OCI-M2 (cell line): ENCODE data around the gene RNF123.

Experiments used
- DNase-seq: peaks from one replicate; lab custom pipeline; 2025; ENCODE audit not compliant: unreplicated experiment; lab: John Stamatoyannopoulos, UW

The RNF123 gene

DNA sequence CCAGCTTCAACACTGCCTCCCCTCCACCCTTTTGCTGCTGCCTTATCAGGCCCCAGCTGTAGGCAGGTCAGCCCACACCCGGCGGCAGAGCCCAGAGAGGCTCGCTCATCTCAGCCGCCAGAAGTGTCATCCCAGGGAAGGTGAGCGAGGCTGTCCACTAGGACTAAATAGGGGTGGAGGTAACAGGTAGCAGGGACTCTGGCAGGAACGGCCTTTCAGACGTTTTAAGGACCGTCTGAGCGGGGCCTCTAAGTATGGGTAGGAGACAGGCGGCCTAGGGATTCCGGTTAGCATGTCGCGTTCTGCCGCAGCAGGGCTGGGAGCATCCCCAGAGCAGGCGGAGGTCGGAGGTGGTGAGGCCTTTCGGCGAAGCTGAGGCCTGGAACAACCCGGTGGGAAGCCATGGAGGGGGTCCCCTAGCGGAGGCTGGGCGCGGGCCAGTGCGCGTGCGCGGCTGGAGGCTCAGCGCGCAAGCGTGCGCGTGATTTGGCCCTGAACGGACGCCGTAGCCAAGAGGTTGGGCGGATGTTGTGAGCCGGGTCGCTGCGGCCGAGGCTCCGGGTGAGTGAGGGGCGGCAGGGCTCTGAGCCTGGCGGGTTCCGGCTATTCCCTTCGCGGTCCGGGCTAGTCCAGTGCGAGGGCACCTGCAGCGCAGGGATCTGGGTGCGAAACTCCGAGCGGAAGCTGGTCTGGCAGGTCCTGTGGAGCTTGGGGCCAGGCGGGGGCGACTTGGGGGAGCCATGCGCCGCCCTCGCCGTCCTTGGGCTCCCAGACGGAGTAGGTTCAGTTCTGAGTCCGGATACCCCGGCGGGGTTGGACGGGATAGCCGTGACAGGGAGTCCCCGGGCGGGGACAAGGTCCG is at the start of gene RNF123, which contains the start of gene MST1:
Gene RNF123, plus strand, starts transcription at position 512 of the 862 bp plus-strand sequence. CDS start 1,609 bp downstream, outside the sequence.
Gene MST1, minus strand, starts transcription at position 429 of the 862 bp plus-strand sequence. CDS start 783 bp downstream, outside the sequence.
- DNase-seq: no peak

DNA sequence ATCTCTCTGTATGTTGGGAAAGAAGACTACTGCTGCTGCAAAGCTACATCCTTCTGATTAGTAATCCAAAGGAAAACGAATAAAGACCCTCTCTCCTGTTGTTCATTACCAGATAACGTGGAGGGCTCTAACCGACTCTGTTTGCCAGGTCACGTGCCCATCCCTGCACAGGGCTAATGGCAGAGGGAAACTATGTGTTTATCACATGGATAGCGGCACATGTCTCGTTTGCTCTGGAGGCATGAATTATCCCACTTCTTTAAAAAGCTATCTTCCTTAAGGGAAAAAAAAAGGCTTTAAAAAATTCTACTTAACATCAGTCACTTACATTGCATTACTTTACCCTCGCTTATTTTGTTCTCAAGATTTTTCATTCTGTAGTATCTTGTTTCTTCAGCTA is 48.1 kb upstream of the RNF123 start:
- no peak for DNase-seq

DNA sequence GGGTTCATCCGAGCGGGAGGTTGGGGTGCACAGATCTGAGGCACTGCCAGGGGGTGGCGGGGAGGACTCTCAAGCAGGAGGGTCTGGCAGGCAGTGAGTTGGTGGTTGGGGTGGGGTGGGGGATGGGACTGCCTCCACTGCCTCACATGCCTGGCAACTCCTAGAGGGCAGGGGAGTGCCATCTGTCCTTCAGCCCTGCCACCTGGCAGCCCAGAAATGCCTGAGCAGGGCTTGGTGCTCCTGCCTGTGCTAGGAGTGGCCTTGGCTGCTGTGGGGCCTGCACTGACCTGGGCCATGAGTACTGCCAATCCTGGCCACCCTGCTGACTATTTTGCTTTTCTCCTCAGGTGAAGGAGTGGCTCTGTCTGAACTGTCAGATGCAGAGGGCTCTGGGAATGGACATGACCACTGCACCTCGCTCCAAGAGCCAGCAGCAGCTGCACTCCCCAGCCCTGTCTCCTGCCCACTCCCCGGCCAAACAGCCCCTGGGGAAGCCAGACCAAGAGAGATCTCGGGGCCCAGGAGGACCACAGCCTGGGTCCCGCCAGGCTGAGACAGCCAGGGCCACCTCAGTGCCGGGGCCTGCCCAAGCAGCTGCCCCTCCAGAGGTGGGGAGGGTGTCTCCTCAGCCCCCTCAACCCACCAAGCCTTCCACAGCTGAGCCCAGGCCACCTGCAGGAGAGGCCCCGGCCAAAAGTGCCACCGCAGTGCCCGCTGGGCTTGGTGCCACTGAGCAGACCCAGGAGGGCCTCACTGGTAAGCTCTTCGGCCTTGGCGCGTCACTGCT is 47.2 kb upstream of the RNF123 start:
- DNase-seq: no peak

DNA sequence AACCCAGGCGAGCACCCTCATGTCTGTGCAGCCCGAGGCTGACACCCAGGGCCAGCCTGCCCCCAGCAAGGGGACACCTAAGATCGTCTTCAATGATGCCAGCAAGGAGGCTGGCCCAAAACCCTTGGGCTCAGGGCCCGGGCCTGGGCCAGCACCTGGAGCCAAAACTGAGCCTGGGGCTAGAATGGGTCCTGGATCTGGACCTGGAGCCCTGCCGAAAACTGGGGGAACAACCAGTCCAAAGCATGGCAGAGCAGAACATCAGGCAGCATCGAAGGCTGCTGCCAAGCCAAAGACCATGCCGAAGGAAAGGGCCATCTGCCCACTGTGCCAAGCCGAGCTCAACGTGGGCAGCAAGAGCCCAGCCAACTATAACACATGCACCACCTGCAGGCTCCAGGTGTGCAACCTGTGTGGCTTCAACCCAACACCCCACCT is 46.6 kb upstream of the RNF123 start:
- no peak for DNase-seq

DNA sequence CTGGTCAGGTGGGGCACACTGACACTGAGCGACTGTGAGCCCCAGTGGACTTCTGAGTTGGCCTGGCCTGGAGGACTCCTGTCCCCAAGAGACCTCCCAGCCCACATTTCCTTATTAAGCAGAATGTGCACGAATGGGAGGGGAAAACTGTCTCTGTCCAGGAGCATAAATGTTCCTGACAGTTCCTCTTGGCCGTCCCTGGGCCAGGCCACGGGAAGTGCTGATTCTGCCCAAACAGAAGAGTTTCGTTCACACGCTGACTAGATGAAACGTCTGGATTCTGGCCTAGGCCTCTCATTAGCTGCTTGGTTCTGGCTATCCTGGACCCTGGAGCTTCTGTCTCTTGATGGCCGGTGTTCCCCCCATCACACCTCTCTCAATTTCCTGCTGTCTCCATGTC is 44.7 kb upstream of the RNF123 start:
- no peak for DNase-seq

DNA sequence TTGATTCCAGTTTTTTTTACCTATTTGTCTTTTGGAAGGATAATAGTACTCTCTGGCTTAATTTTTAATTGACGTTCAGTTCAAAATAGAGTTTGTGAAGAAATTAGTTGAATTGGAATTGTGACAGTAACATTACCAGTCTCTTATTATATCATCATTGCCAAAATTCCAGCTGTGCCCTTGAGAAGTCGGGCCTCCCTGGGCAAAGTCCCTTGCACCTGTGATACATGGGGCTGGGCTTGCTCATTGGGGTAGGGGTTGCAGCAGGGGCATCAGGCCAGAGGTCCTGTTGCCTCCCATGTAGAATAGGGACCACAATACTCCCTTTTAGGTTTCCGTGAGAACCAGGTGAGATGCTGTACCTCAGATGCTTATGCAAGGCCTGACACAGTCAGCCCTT is 43.1 kb upstream of the RNF123 start:
- DNase-seq: no peak

- DNase-seq: no peak
These were observed 41.6 kb upstream of the RNF123 start for GRCh38 chr3:49647741-49648140.

DNA sequence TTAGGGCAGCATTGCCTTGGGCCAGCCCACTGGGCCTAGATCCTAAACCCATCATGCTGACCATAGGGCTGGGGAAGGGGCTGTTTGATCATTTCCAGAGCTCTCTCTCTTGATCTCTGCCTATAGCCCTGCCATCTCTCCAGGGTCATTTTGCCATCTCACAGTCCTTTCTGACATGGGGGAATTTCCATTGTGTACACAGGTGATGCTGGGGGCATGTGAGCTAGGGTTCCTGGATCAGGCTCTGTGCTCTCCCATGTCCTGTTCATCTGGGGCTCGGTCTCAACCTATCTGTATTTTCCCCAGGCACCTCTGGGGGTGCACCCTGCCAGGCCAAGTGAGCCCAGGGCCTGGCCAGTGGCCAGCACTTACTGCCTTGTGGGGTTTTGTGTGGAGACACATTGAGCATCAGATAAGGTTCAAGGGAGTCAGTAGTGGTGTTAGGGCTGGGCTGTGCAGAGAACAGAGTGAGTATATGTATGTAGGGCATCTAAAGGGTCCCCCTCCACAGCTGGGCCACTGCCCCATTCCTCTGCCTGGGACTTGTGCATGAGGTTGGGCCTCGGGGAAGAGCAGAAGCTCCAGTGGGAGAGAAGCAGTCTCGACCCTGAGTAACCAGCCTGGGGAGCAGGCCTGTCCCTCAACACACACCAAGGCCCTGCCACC is 40.9 kb upstream of the RNF123 start:
- DNase-seq: no peak

DNA sequence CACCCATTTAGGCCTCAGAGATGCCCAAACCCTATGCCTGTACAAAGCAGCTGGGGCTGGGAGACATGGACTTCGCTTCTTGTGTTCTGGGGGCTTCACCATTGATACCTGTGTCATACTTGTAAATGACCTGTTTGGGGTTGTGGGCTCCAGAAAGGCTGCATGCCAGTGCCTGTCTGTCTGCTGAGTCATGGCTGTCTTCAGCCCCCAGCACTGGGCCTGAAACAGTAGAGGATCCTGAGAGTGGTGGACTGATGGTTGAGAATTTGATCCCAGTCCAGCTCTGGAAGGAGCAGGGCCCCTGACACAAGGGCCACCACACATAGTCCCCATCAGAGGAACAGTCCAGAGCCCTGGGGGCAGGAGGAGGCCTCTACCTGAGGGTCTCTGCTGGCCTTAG is 39.8 kb upstream of the RNF123 start:
- no peak for DNase-seq

DNA sequence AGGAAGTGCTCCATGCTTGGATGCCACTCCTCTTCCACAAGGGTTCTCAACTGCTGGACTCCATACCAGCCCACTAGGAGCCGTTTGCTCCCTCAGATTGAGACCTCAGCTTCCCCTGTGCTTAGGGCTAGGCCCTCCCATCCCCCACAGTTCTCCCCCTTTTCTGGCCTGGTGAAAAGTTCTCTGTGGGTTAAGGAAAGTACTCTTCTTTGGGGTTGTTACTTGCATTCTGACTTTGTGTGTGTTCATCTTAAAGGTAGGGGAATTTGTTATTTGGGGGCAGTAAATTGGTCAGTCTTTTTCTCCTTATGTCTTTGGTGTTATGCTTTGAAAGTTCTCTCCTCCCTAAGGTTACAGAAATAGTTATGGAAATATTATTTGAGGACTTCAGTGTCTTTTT is 39.2 kb upstream of the RNF123 start:
- no peak for DNase-seq

DNA sequence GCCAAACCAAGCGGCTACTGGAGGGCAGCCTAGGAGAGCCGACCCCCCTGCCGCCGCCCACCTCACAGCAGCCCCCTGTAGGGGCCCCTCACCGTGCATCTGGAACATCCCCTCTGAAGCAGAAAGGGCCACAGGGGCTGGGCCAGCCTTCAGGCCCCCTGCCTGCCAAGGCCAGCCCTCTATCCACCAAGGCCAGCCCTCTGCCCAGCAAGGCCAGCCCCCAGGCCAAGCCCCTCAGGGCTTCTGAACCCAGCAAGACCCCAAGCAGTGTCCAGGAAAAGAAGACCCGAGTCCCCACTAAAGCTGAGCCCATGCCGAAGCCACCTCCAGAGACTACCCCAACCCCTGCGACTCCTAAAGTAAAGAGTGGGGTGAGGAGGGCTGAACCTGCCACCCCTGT is 38.7 kb upstream of the RNF123 start:
- no peak for DNase-seq

- DNase-seq: no peak
These were observed 37.0 kb upstream of the RNF123 start for GRCh38 chr3:49652218-49652902.

DNA sequence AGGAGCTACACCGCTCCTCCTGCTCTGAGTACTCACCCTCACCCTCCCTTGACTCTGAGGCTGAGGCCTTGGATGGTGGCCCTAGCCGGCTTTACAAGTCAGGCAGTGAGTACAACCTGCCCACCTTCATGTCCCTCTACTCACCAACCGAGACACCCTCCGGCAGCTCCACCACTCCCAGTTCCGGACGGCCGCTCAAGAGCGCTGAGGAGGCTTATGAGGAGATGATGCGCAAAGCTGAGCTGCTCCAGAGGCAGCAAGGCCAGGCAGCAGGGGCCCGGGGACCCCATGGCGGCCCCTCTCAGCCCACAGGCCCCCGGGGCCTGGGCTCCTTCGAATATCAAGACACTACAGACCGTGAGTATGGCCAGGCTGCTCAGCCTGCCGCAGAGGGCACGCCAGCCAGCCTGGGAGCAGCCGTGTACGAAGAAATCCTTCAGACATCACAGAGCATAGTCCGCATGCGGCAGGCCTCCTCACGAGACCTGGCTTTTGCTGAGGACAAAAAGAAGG is 36.4 kb upstream of the RNF123 start:
- DNase-seq: no peak

- DNase-seq: no peak
These were observed 35.7 kb upstream of the RNF123 start for GRCh38 chr3:49653621-49654020.

GRCh38 chr3:49654176-49654825 is 35.1 kb upstream of the RNF123 start:
- no peak for DNase-seq

- DNase-seq: no peak
These were observed 34.3 kb upstream of the RNF123 start for GRCh38 chr3:49654955-49655556.

DNA sequence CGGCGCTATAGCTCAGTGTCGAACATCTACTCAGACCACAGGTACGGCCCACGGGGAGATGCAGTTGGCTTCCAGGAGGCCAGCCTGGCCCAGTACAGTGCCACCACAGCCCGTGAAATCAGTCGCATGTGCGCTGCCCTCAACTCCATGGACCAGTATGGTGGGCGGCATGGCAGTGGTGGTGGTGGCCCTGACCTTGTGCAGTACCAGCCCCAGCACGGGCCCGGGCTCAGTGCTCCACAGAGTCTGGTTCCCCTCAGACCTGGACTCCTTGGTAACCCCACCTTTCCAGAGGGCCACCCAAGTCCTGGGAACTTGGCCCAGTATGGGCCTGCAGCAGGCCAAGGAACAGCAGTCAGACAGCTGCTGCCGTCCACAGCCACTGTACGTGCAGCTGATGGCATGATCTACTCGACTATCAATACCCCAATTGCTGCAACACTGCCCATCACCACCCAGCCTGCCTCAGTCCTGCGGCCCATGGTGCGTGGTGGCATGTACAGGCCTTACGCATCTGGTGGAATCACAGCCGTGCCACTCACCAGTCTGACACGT is 33.5 kb upstream of the RNF123 start:
- no peak for DNase-seq

DNA sequence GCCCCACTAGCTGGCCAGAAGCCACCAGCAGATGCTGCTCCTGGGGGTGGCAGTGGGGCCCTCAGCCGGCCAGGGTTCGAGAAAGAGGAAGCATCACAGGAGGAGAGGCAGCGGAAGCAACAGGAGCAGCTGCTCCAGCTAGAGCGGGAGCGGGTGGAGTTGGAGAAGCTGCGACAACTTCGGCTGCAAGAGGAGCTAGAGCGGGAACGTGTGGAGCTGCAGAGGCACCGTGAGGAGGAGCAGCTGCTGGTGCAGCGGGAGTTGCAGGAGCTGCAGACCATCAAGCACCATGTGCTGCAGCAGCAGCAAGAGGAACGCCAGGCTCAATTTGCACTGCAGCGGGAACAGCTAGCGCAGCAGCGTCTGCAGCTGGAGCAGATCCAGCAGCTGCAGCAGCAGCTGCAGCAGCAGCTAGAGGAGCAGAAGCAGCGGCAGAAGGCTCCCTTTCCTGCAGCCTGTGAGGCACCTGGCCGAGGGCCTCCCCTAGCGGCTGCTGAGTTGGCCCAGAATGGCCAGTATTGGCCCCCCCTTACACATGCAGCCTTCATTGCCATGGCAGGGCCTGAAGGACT is 32.7 kb upstream of the RNF123 start:
- DNase-seq: no peak
